HepG2 (cell line): ENCODE measurements around the gene PANK2. TPM values are rescaled to one million over a fixed set of nuclear protein-coding genes. Genes with fewer than 3 reads are reported as not detected.

Source experiments
- DNMT3B ChIP-seq: conservative IDR thresholded peaks from 2 replicates; pipeline ENCODE4 v1.6.1; 2016; ENCODE audit warnings: missing biosample characterization, control low read depth
- EHMT2 ChIP-seq: fragments of 200-600 bp; sonication (generic); IDR thresholded peaks from 2 replicates; pipeline ENCODE4 v1.7.0; 2017; ENCODE audit warnings: antibody characterized with exemption, low read depth, low read length, borderline replicate concordance
- ETV6 ChIP-seq: sonication (generic); formaldehyde crosslinking; conservative IDR thresholded peaks from 2 replicates; pipeline ENCODE4 v1.4.0; 2020; ENCODE audit warnings: missing genetic modification reagents
- FIP1L1 ChIP-seq: fragments of 200-400 bp; formaldehyde crosslinking; IDR thresholded peaks from 2 replicates; pipeline ENCODE4 v1.6.1; 2018; ENCODE audit warnings: low read depth, mild to moderate bottlenecking, low read length, moderate library complexity, borderline replicate concordance; ENCODE audit not compliant: insufficient read depth
- HMGXB4 ChIP-seq, 2 experiments: sonication (generic) in 1 of 2; formaldehyde crosslinking in 1 of 2; IDR thresholded peaks; 2 replicates each; pipeline versions ENCODE4 v1.4.0 to v1.6.1; 2018 to 2020; ENCODE audit warnings: missing genetic modification reagents in 2 of 2, borderline replicate concordance in 1 of 2, low read depth in 1 of 2, mild to moderate bottlenecking in 1 of 2, missing biosample characterization in 1 of 2
- MAFF ChIP-seq: IDR thresholded peaks from 2 replicates; pipeline ENCODE4 v1.6.1; 2011; ENCODE audit warnings: low read depth, low read length, improper control_type of control experiment
- MIER2 ChIP-seq: IDR thresholded peaks from 2 replicates; pipeline ENCODE4 v1.6.1; 2016; ENCODE audit warnings: missing biosample characterization, missing genetic modification reagents
- SRSF9 ChIP-seq: fragments of 200-400 bp; formaldehyde crosslinking; IDR thresholded peaks from 2 replicates; pipeline ENCODE4 v1.6.1; 2018; ENCODE audit warnings: borderline replicate concordance, mild to moderate bottlenecking, low read depth, low read length; ENCODE audit not compliant: insufficient read depth, poor library complexity, severe bottlenecking
- TCF12 ChIP-seq, 2 experiments: fragments of 450-650 bp in 1 of 2; sonication (generic) in 1 of 2; formaldehyde crosslinking in 1 of 2; IDR thresholded peaks; 2 replicates each; pipeline versions ENCODE4 v1.6.1 to v1.8.0; 2017 to 2022; ENCODE audit warnings: antibody characterized with exemption in 1 of 2, mild to moderate bottlenecking in 1 of 2, missing genetic modification reagents in 1 of 2, moderate library complexity in 1 of 2
- TCF7L2 ChIP-seq: IDR thresholded peaks from 2 replicates; pipeline ENCODE4 v1.6.1; 2011; ENCODE audit warnings: mild to moderate bottlenecking, low read depth, low read length, moderate library complexity
- TRIM22 ChIP-seq: fragments of 450-650 bp; IDR thresholded peaks from 2 replicates; pipeline ENCODE4 v1.6.1; 2017
- YEATS4 ChIP-seq: sonication (generic); formaldehyde crosslinking; IDR thresholded peaks from 2 replicates; pipeline ENCODE4 v1.4.0; 2020; ENCODE audit warnings: missing genetic modification reagents, borderline replicate concordance
- ZBTB20 ChIP-seq: sonication (generic); formaldehyde crosslinking; IDR thresholded peaks from 2 replicates; pipeline ENCODE4 v1.8.1; 2023; ENCODE audit warnings: missing genetic modification reagents, low read depth, mild to moderate bottlenecking, borderline replicate concordance
- ZNF468 ChIP-seq: sonication (generic); formaldehyde crosslinking; IDR thresholded peaks from 2 replicates; pipeline ENCODE4 v1.8.0; 2022; ENCODE audit warnings: mild to moderate bottlenecking, moderate library complexity, missing genetic modification reagents
- ZNF740 ChIP-seq: sonication (generic); formaldehyde crosslinking; IDR thresholded peaks from 2 replicates; pipeline ENCODE4 v1.4.0; 2020; ENCODE audit warnings: missing genetic modification reagents
- ZSCAN30 ChIP-seq: sonication (generic); formaldehyde crosslinking; IDR thresholded peaks from 2 replicates; pipeline ENCODE4 v1.5.0; 2020; ENCODE audit warnings: mild to moderate bottlenecking, missing genetic modification reagents
- ZZZ3 ChIP-seq: sonication (generic); formaldehyde crosslinking; IDR thresholded peaks from 2 replicates; pipeline ENCODE4 v1.4.0; 2020; ENCODE audit warnings: missing genetic modification reagents, mild to moderate bottlenecking, borderline replicate concordance
- polyA plus RNA-seq, 8 experiments: library from polyadenylated mRNA; depleted of rRNA in 3 of 8; stranded (reverse) in 7 of 8; unstranded in 1 of 8; fragments of >200 nt; fragmentation: Illumina TruSeq in 4 of 8; extraction: Trizol in 4 of 8; gene quantifications; 2 replicates each; pipeline versions ENCODE4 v1.2.1 to v1.2.3, GENCODE V29; 2011 to 2016; ENCODE audit warnings: low read depth in 4 of 8, missing spikeins in 1 of 8, mixed read lengths in 1 of 8; ENCODE audit not compliant: insufficient read depth in 1 of 8
- total RNA-seq, 5 experiments: library from RNA; depleted of rRNA; stranded (reverse); fragments of >200 nt; fragmentation: Illumina TruSeq; extraction: Trizol; gene quantifications; 2 replicates each; pipeline ENCODE4 v1.2.3, GENCODE V29; 2016; ENCODE audit warnings: low read depth in 1 of 5
- TF ChIP-seq, protein P1 (sequence below): IDR thresholded peaks from 2 replicates; pipeline ENCODE4 v1.4.0; 2020; ENCODE audit warnings: mild to moderate bottlenecking, missing genetic modification reagents
- TF ChIP-seq, protein P2 (sequence below): sonication (generic); formaldehyde crosslinking; IDR thresholded peaks from 2 replicates; pipeline ENCODE4 v1.5.0; 2020; ENCODE audit warnings: missing genetic modification reagents, mild to moderate bottlenecking, borderline replicate concordance

Gene PANK2
- total and polyA plus RNA-seq, 2 of the 13 experiments (the other 11 are each of a cell fraction or from before 2014, with no cell fraction given), result 39.2 to 123 TPM

DNA sequence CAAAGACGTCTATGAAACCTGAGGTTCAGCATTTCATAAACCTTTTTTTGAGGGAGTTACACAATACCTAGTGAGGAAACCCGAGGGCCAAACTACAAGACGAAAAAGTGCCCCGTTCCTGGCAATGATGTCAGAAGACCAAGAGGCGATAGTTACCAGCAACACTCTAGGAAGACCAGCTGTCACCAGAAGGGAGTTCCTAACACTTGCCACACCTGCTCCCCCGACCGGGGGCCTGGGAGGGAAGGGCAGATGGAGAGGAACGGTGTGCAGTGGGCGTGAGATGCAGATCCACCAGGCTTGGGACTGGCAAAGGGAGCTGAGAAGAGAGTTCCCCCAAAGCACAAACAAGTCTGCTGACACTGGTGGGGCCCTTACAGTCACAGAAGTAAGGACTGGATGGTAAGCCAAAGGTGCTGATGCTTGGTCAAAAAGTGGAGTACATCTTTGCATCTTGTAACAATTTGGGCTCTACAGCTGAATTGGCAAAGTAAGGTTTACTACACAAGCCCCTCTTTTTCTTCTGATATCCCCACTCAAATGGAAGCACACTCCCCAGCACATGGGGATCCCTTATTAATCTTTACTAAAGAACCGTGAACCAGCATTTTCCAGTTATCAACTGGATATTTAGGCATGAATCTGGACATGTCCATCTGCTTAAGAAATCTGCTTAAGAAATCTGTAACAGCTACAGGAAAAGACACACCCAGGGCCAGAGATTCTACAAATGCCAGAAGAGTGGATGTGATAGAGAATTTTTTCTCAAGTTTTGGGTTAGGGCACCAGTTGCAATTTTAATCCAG is 38.5 kb downstream of the PANK2 start (continued):
- no peak for TF ChIP-seq TCF7L2
- no peak for TF ChIP-seq SRSF9
- TF ChIP-seq ZNF468 (CRISPR knock-in tag), result no peak
- TF ChIP-seq, protein P1, sequence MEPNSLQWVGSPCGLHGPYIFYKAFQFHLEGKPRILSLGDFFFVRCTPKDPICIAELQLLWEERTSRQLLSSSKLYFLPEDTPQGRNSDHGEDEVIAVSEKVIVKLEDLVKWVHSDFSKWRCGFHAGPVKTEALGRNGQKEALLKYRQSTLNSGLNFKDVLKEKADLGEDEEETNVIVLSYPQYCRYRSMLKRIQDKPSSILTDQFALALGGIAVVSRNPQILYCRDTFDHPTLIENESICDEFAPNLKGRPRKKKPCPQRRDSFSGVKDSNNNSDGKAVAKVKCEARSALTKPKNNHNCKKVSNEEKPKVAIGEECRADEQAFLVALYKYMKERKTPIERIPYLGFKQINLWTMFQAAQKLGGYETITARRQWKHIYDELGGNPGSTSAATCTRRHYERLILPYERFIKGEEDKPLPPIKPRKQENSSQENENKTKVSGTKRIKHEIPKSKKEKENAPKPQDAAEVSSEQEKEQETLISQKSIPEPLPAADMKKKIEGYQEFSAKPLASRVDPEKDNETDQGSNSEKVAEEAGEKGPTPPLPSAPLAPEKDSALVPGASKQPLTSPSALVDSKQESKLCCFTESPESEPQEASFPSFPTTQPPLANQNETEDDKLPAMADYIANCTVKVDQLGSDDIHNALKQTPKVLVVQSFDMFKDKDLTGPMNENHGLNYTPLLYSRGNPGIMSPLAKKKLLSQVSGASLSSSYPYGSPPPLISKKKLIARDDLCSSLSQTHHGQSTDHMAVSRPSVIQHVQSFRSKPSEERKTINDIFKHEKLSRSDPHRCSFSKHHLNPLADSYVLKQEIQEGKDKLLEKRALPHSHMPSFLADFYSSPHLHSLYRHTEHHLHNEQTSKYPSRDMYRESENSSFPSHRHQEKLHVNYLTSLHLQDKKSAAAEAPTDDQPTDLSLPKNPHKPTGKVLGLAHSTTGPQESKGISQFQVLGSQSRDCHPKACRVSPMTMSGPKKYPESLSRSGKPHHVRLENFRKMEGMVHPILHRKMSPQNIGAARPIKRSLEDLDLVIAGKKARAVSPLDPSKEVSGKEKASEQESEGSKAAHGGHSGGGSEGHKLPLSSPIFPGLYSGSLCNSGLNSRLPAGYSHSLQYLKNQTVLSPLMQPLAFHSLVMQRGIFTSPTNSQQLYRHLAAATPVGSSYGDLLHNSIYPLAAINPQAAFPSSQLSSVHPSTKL (CRISPR knock-in tag), result no peak
- TF ChIP-seq TCF12 (IDR thresholded peaks at IDR 0.05), result no peak
- no peak for TF ChIP-seq TCF12 (CRISPR knock-in tag; IDR thresholded peaks at IDR 0.05)
- no peak for TF ChIP-seq DNMT3B
- TF ChIP-seq ZSCAN30 (CRISPR knock-in tag), result no peak
- TF ChIP-seq ZBTB20 (CRISPR knock-in tag), result no peak
- no peak for TF ChIP-seq HMGXB4 (CRISPR knock-in tag; IDR thresholded peaks at IDR 0.05; ENCODE audit: borderline replicate concordance in 1 of 2, low read depth in 1 of 2)
- peak; percentile 61; the same call in 1 of the 2 replicates for TF ChIP-seq ZNF740 (CRISPR knock-in tag)
- TF ChIP-seq EHMT2, result no peak
- no peak for TF ChIP-seq FIP1L1
- no peak for TF ChIP-seq ETV6 (CRISPR knock-in tag)
- no peak for TF ChIP-seq MIER2 (CRISPR knock-in tag)
- TF ChIP-seq MAFF, result no peak
- TF ChIP-seq, protein P2, sequence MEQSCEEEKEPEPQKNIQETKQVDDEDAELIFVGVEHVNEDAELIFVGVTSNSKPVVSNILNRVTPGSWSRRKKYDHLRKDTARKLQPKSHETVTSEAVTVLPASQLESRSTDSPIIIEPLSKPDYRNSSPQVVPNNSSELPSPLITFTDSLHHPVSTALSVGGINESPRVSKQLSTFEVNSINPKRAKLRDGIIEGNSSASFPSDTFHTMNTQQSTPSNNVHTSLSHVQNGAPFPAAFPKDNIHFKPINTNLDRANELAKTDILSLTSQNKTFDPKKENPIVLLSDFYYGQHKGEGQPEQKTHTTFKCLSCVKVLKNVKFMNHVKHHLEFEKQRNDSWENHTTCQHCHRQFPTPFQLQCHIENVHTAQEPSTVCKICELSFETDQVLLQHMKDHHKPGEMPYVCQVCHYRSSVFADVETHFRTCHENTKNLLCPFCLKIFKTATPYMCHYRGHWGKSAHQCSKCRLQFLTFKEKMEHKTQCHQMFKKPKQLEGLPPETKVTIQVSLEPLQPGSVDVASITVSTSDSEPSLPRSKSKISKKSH, result no peak
- no peak for TF ChIP-seq TRIM22
- no peak for TF ChIP-seq YEATS4 (CRISPR knock-in tag)
- TF ChIP-seq ZZZ3 (CRISPR knock-in tag), result no peak
